Progenitor cell of endocrine pancreas (in vitro differentiated cells): ENCODE results near the gene CDH4. TPM values are rescaled to one million over a fixed set of nuclear protein-coding genes. Genes with fewer than 3 reads are reported as not detected.

Experiments used
- DNase-seq: peaks from one replicate; pipeline ENCODE4 v3.0.0; 2021; ENCODE audit warnings: low spot score; ENCODE audit not compliant: unreplicated experiment
- H3K27ac Mint-ChIP-seq: 2 replicates; pipeline ENCODE4 v1.8.0; 2021; ENCODE audit warnings: mild to moderate bottlenecking, moderate library complexity, mixed read lengths
- H3K27me3 Mint-ChIP-seq: 2 replicates; pipeline ENCODE4 v1.8.0; 2021; ENCODE audit warnings: mixed read lengths
- H3K36me3 Mint-ChIP-seq: 2 replicates; pipeline ENCODE4 v1.8.0; 2022; ENCODE audit warnings: mixed read lengths; ENCODE audit not compliant: insufficient read depth
- H3K4me1 Mint-ChIP-seq: 2 replicates; pipeline ENCODE4 v1.8.0; 2021; ENCODE audit warnings: low read depth, mixed read lengths
- H3K4me3 Mint-ChIP-seq: 2 replicates; pipeline ENCODE4 v1.8.0; 2021; ENCODE audit warnings: low read depth, mild to moderate bottlenecking, moderate library complexity, mixed read lengths
- H3K9me3 Mint-ChIP-seq: 2 replicates; pipeline ENCODE4 v1.8.0; 2021; ENCODE audit warnings: low read depth, mixed read lengths
- total RNA-seq: library from RNA; stranded (reverse); gene quantifications from 2 replicates; pipeline ENCODE4 v1.2.1, GENCODE V29; 2021
- TF ChIP-seq, protein P1 (sequence below): fragments of 200-600 bp; sonication (generic); IDR thresholded peaks from one replicate; pipeline ENCODE4 v1.5.0; 2021; ENCODE audit warnings: antibody characterized with exemption, mild to moderate bottlenecking; ENCODE audit not compliant: unreplicated experiment

CDH4 gene
- total RNA-seq, 1 donor from 2014 or later: 0.43 TPM

DNA sequence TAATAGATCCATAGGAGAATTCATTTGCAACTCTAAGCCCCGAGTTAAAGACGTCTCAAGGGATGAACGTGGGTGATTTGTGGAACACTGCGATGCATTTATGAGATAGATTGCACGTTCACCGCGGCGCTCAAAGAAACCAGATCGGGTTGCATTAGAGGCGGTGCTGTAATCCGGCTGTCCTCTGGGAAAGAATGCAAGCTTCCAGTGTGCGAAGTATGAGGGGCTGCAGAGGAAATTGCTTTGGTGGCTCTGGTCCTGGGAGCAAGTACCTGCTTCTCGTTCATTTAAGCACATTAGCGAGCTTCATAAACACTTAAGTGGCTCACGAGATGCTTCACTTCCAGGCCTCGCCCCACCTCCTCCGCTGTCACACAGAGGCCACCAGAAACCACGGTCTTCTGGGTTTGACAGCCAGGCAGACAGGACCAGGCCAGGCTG lies 182.3 kb downstream of the CDH4 start:
- DNase-seq: no peak
- TF ChIP-seq, protein P1, sequence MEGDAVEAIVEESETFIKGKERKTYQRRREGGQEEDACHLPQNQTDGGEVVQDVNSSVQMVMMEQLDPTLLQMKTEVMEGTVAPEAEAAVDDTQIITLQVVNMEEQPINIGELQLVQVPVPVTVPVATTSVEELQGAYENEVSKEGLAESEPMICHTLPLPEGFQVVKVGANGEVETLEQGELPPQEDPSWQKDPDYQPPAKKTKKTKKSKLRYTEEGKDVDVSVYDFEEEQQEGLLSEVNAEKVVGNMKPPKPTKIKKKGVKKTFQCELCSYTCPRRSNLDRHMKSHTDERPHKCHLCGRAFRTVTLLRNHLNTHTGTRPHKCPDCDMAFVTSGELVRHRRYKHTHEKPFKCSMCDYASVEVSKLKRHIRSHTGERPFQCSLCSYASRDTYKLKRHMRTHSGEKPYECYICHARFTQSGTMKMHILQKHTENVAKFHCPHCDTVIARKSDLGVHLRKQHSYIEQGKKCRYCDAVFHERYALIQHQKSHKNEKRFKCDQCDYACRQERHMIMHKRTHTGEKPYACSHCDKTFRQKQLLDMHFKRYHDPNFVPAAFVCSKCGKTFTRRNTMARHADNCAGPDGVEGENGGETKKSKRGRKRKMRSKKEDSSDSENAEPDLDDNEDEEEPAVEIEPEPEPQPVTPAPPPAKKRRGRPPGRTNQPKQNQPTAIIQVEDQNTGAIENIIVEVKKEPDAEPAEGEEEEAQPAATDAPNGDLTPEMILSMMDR: no peak
- Mint-ChIP-seq H3K4me3 (no peak overlapping the region), H3K27ac (no peak overlapping the region), H3K4me1 (peaks cover 20% of the 10 kb centered on the region), H3K9me3 (no peaks in the 10 kb centered on the region), H3K27me3 (peaks cover 32% of the 10 kb centered on the region), H3K36me3 (no peaks in the 10 kb centered on the region)

DNA sequence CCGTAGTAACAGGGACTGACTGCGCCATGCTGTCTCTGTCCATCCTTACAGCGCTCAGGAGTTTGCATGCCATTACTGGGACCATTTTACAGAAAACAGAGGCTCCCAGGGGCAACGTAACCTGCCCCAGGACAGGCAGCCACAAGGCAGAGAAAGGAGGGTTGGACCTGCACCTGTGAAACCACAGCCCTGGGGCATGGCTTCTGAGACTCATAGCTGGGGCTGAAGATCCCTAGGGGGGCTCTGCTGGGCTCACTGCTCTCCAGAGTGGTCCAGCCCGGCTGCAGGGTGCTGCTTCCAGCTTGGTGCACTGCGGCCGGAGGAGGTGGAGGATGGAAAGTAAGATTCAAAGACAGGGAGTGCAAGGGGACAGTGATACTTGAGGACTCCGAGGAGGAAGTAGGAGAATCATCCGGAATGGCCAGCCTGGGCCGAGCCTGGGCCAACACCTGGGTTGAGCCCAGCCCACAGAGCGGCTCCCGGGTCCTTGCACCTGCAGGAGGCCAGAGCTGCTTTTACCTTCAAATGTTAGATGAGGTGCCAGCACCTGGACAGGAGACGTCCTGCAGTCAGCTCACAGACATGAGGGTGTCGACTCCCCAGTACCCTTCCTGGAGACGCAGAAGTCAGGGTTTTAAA lies 183.2 kb downstream of the CDH4 start:
- H3K4me3 Mint-ChIP-seq: no peak overlapping the region
- peaks cover 36% of the 10 kb centered on the region for H3K27me3 Mint-ChIP-seq
- H3K27ac Mint-ChIP-seq: peak overlapping the region; percentile 48
- TF ChIP-seq, protein P1: no peak
- H3K9me3 Mint-ChIP-seq: no peaks in the 10 kb centered on the region
- peaks cover 20% of the 10 kb centered on the region for H3K4me1 Mint-ChIP-seq
- DNase-seq: no peak
- no peaks in the 10 kb centered on the region for H3K36me3 Mint-ChIP-seq

DNA sequence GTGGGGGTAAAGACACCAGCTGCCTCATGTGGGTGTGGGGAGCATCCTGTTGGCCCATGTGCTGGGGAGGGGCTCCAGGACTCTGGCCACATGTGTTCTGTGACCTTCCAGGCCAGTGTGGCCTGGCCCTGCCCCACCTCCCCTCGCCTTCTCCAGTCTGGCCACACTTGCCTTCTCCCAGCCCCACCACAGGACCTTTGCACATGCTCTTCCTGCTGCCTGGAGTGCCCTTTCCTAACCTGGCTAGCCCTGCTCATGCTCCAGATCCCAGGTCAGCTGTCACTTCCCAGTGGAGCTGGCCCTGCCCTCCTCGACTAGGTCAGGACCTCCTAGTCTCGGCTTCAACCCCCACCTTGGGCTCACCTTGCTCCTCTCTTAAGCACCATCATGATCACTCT lies 183.8 kb downstream of the CDH4 start:
- Mint-ChIP-seq H3K4me1 (peaks cover 20% of the 10 kb centered on the region), H3K9me3 (no peaks in the 10 kb centered on the region), H3K27me3 (peaks cover 39% of the 10 kb centered on the region), H3K4me3 (no peak overlapping the region), H3K36me3 (no peaks in the 10 kb centered on the region), H3K27ac (peak overlapping the region; percentile 29)
- DNase-seq: no peak
- TF ChIP-seq, protein P1: no peak

DNA sequence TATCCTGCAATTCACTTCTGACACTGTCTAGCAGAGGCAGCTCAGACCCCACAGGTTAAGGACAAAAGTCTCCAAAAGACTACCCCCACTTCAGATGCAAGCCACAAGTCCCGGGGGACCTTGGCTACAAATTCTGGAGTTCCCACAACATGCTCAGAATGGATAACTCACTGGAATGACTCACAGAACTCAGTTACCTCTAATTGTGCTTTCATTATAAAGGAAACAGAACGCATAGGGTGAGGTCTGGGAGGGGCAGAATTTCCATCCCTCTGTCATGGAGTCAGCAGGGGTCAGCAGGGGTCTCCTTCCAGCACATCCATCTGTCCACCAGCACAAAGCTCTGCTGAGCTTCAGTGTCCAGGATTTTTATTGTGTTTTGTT lies 184.2 kb downstream of the CDH4 start:
- Mint-ChIP-seq H3K36me3 (no peaks in the 10 kb centered on the region), H3K27ac (peak overlapping the region; percentile 29), H3K9me3 (no peaks in the 10 kb centered on the region), H3K27me3 (peaks cover 42% of the 10 kb centered on the region), H3K4me1 (peaks cover 20% of the 10 kb centered on the region), H3K4me3 (no peak overlapping the region)
- DNase-seq: no peak
- TF ChIP-seq, protein P1: no peak

DNA sequence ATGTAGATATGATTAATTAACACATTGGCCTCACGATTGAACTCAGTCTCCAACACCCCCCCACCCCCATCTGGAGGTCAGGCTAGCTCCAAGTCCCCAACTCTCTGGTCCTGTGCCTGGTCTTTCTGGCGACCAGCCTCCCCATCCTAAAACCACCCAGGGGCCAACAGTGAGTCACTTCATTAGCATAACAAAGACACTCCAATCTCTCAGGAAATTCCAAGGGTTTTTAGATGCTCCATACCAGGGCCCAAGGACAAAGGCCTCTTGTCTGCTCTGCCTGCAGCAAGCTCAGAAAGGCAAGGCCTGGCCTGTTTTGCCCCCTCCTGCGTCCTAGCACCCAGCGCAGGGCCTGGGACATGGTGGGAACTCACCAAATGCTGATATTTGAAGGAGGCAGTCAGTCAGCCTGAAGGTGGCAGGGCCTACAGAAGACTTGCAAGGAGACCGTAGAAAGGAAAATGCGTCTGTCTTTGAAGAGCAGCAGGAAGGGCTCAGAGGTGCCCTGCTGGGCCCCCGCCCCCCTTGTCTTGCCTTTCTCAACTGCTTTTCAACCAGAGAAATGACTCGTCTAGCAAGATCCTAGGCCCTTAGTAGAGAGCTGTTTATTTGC lies 184.7 kb downstream of the CDH4 start:
- no peak overlapping the region for H3K4me3 Mint-ChIP-seq
- peaks cover 20% of the 10 kb centered on the region for H3K4me1 Mint-ChIP-seq
- no peaks in the 10 kb centered on the region for H3K9me3 Mint-ChIP-seq
- peak; percentile 30 for DNase-seq
- no peaks in the 10 kb centered on the region for H3K36me3 Mint-ChIP-seq
- peaks cover 44% of the 10 kb centered on the region for H3K27me3 Mint-ChIP-seq
- H3K27ac Mint-ChIP-seq: peak overlapping the region; percentile 84
- TF ChIP-seq, protein P1: no peak
